SK-N-SH (cell line): Measurements from ENCODE around the gene HID1. TPM values are rescaled to one million over a fixed set of nuclear protein-coding genes. Genes with fewer than 3 reads are reported as not detected.

Source experiments
- CTCF ChIA-PET: fragments of 300-600, 350-600 bp; formaldehyde crosslinking; extraction: SDS; loops from one replicate; lab custom pipeline; 2021; lab: Yijun Ruan, JAX
- POLR2A ChIA-PET: fragments of 350-600 bp; sonication (Branson Sonifier 250); formaldehyde crosslinking; extraction: SDS; loops from one replicate; lab custom pipeline; 2020; ENCODE audit warnings: antibody characterized with exemption, inconsistent platforms; lab: Yijun Ruan, JAX
- DNase-seq: peaks from one replicate; pipeline ENCODE4 v3.0.0; 2012
- H2AFZ ChIP-seq: fragments of 200-600 bp; sonication (generic); 2 replicates; pipeline ENCODE4 v1.8.1; 2016; ENCODE audit warnings: antibody characterized with exemption, mild to moderate bottlenecking, low read depth
- H3F3A ChIP-seq: fragments of 200-600 bp; sonication (generic); replicated peaks from 2 replicates; pipeline ENCODE3; 2016; ENCODE audit warnings: antibody characterized with exemption, mild to moderate bottlenecking; ENCODE audit not compliant: insufficient read depth
- H3K27ac ChIP-seq, 2 experiments: fragments of 200-500 bp in 1 of 2; fragments of 200-600 bp in 1 of 2; sonication (Bioruptor generic) in 1 of 2; sonication (generic), shearing (Covaris generic) in 1 of 2; 2 replicates each; pipeline versions ENCODE4 v1.5.1 to v1.6.1; 2014 to 2016; ENCODE audit warnings: low read depth in 2 of 2, inconsistent platforms in 1 of 2, low read length in 1 of 2, mild to moderate bottlenecking in 1 of 2, mixed read lengths in 1 of 2
- H3K27me3 ChIP-seq: fragments of 200-600 bp; sonication (generic), shearing (Covaris generic); 2 replicates; pipeline ENCODE4 v1.6.1; 2016; ENCODE audit warnings: mixed run types; ENCODE audit not compliant: insufficient read depth
- H3K36me3 ChIP-seq, 2 experiments: fragments of 200-500 bp in 1 of 2; fragments of 200-600 bp in 1 of 2; sonication (Bioruptor generic) in 1 of 2; sonication (generic) in 1 of 2; replicated peaks in 1 of 2; 2 replicates each; pipeline versions ENCODE3 to v1.5.1; 2014 to 2016; ENCODE audit warnings: low read length in 1 of 2, mild to moderate bottlenecking in 1 of 2; ENCODE audit not compliant: insufficient read depth in 2 of 2, control insufficient read depth in 1 of 2
- H3K4me1 ChIP-seq, 2 experiments: fragments of 200-500 bp in 1 of 2; fragments of 200-600 bp in 1 of 2; sonication (Bioruptor generic) in 1 of 2; sonication (generic), shearing (Covaris generic) in 1 of 2; 2 replicates each; pipeline versions ENCODE4 v1.5.1 to v1.6.1; 2014 to 2016; ENCODE audit warnings: low read depth in 1 of 2, low read length in 1 of 2, mixed run types in 1 of 2; ENCODE audit not compliant: insufficient read depth in 2 of 2, control insufficient read depth in 1 of 2
- H3K4me2 ChIP-seq: fragments of 200-600 bp; sonication (generic), shearing (Covaris generic); 2 replicates; pipeline ENCODE4 v1.6.1; 2017; ENCODE audit warnings: mixed run types
- H3K4me3 ChIP-seq, 2 experiments: fragments of 200-500 bp in 1 of 2; fragments of 200-600 bp in 1 of 2; sonication (Bioruptor generic) in 1 of 2; sonication (generic), shearing (Covaris generic) in 1 of 2; 2 replicates each; pipeline versions ENCODE4 v1.5.1 to v1.8.1; 2014 to 2016; ENCODE audit warnings: low read depth in 2 of 2, inconsistent platforms in 1 of 2, low read length in 1 of 2, mild to moderate bottlenecking in 1 of 2, mixed read lengths in 1 of 2, moderate library complexity in 1 of 2
- H3K79me2 ChIP-seq: fragments of 200-600 bp; sonication (generic); 2 replicates; pipeline ENCODE4 v1.8.1; 2017; ENCODE audit warnings: mild to moderate bottlenecking; ENCODE audit not compliant: insufficient read depth
- H3K9ac ChIP-seq: fragments of 200-600 bp; sonication (generic); 2 replicates; pipeline ENCODE4 v1.6.1; 2017; ENCODE audit warnings: mixed run types
- H3K9me2 ChIP-seq: fragments of 200-600 bp; sonication (generic); 2 replicates; pipeline ENCODE4 v1.6.1; 2017; ENCODE audit warnings: mixed run types
- H3K9me3 ChIP-seq: fragments of 200-600 bp; sonication (generic); 2 replicates; pipeline ENCODE4 v1.6.1; 2017; ENCODE audit warnings: mixed run types, mild to moderate bottlenecking, moderate library complexity
- H4K20me1 ChIP-seq: fragments of 200-600 bp; sonication (generic); 2 replicates; pipeline ENCODE4 v1.6.1; 2017; ENCODE audit warnings: mild to moderate bottlenecking, mixed run types; ENCODE audit not compliant: insufficient read depth
- CHD2 ChIP-seq: fragments of 150-350 bp; IDR thresholded peaks from 2 replicates; pipeline ENCODE4 v1.6.1; 2018; ENCODE audit warnings: low read length; ENCODE audit not compliant: partially characterized antibody
- EP300 ChIP-seq, 2 experiments: IDR thresholded peaks; 2 replicates each; pipeline versions ENCODE4 v1.4.0 to v1.6.1; 2012; ENCODE audit warnings: borderline replicate concordance in 1 of 2, low read depth in 1 of 2, low read length in 1 of 2
- FOXJ3 ChIP-seq: sonication (generic); formaldehyde crosslinking; IDR thresholded peaks from 2 replicates; pipeline ENCODE4 v1.5.1; 2020; ENCODE audit warnings: mild to moderate bottlenecking, missing genetic modification reagents
- FOXM1 ChIP-seq: IDR thresholded peaks from 2 replicates; pipeline ENCODE4 v1.4.0; 2012; ENCODE audit warnings: low read depth, mild to moderate bottlenecking
- GABPA ChIP-seq: IDR thresholded peaks from 2 replicates; pipeline ENCODE4 v1.4.0; 2012; ENCODE audit warnings: low read depth, mild to moderate bottlenecking
- NFIC ChIP-seq: IDR thresholded peaks from 2 replicates; pipeline ENCODE4 v1.4.0; 2012; ENCODE audit warnings: borderline replicate concordance
- NRF1 ChIP-seq: IDR thresholded peaks from 2 replicates; pipeline ENCODE4 v1.6.1; 2012; ENCODE audit warnings: low read depth, mild to moderate bottlenecking, low read length
- RXRA ChIP-seq: IDR thresholded peaks from 2 replicates; pipeline ENCODE4 v1.4.0; 2012; ENCODE audit warnings: low read depth, mild to moderate bottlenecking, borderline replicate concordance
- SMC3 ChIP-seq: IDR thresholded peaks from 2 replicates; pipeline ENCODE4 v1.6.1; 2012; ENCODE audit warnings: low read depth, low read length, improper control_type of control experiment
- TCF12 ChIP-seq: IDR thresholded peaks from 2 replicates; pipeline ENCODE4 v1.4.0; 2012
- YY1 ChIP-seq: IDR thresholded peaks from 2 replicates; pipeline ENCODE4 v1.4.0; 2012; ENCODE audit warnings: low read depth, mild to moderate bottlenecking
- WGBS: methylation state at CpG from one replicate; pipeline ENCODE4 v1.1.6; 2017; ENCODE audit warnings: low lambda C conversion rate; 5-methylcytosine and 5-hydroxymethylcytosine counted together
- polyA plus RNA-seq, 3 experiments: library from polyadenylated mRNA; depleted of rRNA; stranded (reverse); fragments of >200 nt; gene quantifications; 2 replicates each; pipeline ENCODE4 v1.2.3, GENCODE V29; 2012
- TF ChIP-seq, protein P1 (sequence below): fragments of 150-350 bp; IDR thresholded peaks from 2 replicates; pipeline ENCODE4 v1.6.1; 2017; ENCODE audit warnings: antibody characterized with exemption, low read length, low read depth, borderline replicate concordance
- TF ChIP-seq, protein P2 (sequence below): IDR thresholded peaks from 2 replicates; pipeline ENCODE4; 2012
- TF ChIP-seq, protein P3 (sequence below): fragments of 150-350 bp; IDR thresholded peaks from 2 replicates; pipeline ENCODE4 v1.6.1; 2016; ENCODE audit warnings: mild to moderate bottlenecking, low read depth, low read length
- TF ChIP-seq, protein P4 (sequence below): IDR thresholded peaks from 2 replicates; pipeline ENCODE4 v1.4.0; 2012; ENCODE audit warnings: low read depth, borderline replicate concordance

HID1 gene
- polyA plus RNA-seq, 1 of the 3 experiments (the other 2 are of a cell fraction) = 2.5 TPM

DNA sequence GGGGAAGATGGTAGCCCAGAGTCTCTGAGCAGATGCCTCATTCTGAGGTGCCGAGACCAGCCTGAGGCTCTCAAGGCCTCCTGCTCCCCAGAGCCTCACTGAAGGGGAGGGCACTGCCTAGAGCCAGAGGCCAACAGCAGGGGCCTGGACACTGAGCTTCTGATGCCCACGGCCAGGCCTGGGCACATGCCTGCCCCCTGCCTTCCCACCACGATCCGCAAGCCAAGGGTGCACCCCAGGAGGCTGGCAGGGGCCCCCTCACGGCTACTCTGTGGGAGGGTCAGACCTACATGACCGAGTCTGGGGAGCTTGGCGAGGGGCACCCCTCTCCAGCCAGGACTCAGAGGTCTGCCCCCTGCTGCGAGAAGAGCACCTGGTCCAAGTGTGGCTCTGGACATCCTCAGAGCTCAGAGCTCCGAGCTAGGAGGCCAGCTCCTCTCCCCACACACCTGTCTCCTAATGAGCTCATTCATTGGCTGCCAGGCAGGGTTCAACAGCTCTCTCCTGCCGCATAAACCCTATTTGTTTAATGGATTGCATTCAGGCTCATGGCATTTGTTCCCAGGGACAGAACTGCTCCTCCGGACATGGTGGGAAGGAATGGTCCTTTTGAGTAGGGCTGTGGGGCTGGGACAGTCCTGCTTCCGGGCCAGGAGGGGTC lies 23.0 kb downstream of the HID1 start:
- Histone ChIP-seq H3K9me3 (no peaks in the 10 kb centered on the region), H2AFZ (no peak overlapping the region), H3K36me3 (no peaks in the 10 kb centered on the region), H3K9ac (no peak overlapping the region), H3F3A (no peaks in the 10 kb centered on the region), H3K4me3 (no peak overlapping the region), H3K79me2 (no peaks in the 10 kb centered on the region), H3K27me3 (peaks cover 59% of the 10 kb centered on the region), H3K9me2 (no peaks in the 10 kb centered on the region), H3K4me2 (no peak overlapping the region), H3K4me1 (no peaks in the 10 kb centered on the region), H3K27ac (no peak overlapping the region), H4K20me1 (no peaks in the 10 kb centered on the region)
- TF ChIP-seq FOXJ3 (CRISPR knock-in tag) (no peak), RXRA (no peak), CHD2 (no peak), TCF12 (no peak), FOXM1 (no peak), SMC3 (no peak), NFIC (no peak), GABPA (no peak), YY1 (no peak), NRF1 (no peak)
- TF ChIP-seq, protein P1, sequence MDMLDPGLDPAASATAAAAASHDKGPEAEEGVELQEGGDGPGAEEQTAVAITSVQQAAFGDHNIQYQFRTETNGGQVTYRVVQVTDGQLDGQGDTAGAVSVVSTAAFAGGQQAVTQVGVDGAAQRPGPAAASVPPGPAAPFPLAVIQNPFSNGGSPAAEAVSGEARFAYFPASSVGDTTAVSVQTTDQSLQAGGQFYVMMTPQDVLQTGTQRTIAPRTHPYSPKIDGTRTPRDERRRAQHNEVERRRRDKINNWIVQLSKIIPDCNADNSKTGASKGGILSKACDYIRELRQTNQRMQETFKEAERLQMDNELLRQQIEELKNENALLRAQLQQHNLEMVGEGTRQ = no peak
- 41% methylated on average over 6 of the region's 12 CpGs for WGBS
- POLR2A ChIA-PET = interaction anchor here (1.2 to 2.5 kb wide), 3 partner anchors 8 to 13 kb away, joined by 3 to 5 read pairs (median 5); no protein-coding TSS in a partner anchor
- CTCF ChIA-PET = interaction anchor here (0.6 to 10.7 kb wide), 7 partner anchors 8 to 293 kb away, joined by 3 to 104 read pairs (median 4); partner anchors contain the start of genes OTOP2 and USH1G
- no peak for DNase-seq

DNA sequence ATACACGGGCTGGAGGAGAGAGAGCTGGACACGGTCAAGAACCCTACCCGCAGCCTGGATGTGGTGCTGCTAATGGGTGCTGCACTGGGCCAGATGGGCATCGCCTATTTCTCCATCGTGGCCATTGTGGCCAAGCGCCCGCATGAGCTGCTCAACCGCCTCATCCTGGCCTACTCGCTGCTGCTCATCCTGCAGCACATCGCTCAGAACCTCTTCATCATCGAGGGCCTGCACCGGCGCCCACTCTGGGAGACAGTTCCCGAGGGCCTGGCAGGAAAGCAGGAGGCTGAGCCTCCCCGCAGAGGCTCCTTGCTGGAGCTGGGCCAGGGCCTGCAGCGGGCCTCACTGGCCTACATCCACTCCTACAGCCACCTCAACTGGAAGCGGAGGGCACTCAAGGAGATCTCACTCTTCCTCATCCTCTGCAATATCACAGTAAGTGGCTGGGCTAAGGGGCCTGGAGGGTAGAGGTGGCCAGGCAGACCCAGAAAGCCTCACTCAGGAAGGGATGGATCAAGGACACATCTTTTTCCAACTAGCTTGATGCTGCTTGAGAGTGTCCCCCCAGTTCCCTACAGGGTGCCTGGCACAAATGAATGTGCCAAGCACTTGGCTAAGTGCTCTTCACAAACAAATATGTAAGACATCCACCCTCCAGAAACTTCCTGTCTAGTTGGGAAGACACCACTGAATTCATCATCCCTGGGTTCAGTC lies 25.4 kb downstream of the HID1 start:
- Histone ChIP-seq H3K4me1 (no peaks in the 10 kb centered on the region), H3K79me2 (no peaks in the 10 kb centered on the region), H3K27me3 (peaks cover 77% of the 10 kb centered on the region), H3K9me3 (no peaks in the 10 kb centered on the region), H3F3A (no peaks in the 10 kb centered on the region), H3K4me3 (no peak overlapping the region), H3K9ac (no peak overlapping the region), H3K36me3 (no peaks in the 10 kb centered on the region), H3K9me2 (no peaks in the 10 kb centered on the region), H2AFZ (no peak overlapping the region), H4K20me1 (no peaks in the 10 kb centered on the region), H3K4me2 (no peak overlapping the region), H3K27ac (no peak overlapping the region)
- DNase-seq = no peak
- ChIA-PET POLR2A (no interaction called here), CTCF (interaction anchor here (1.3 to 10.7 kb wide), 5 partner anchors 11 to 22 kb away, joined by 3 to 104 read pairs (median 5); partner anchors contain the start of genes OTOP2 and USH1G)
- 68% methylated on average over 13 of the region's 17 CpGs for WGBS
- TF ChIP-seq, protein P2, sequence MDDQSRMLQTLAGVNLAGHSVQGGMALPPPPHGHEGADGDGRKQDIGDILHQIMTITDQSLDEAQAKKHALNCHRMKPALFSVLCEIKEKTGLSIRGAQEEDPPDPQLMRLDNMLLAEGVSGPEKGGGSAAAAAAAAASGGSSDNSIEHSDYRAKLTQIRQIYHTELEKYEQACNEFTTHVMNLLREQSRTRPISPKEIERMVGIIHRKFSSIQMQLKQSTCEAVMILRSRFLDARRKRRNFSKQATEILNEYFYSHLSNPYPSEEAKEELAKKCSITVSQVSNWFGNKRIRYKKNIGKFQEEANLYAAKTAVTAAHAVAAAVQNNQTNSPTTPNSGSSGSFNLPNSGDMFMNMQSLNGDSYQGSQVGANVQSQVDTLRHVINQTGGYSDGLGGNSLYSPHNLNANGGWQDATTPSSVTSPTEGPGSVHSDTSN = no peak
- TF ChIP-seq, protein P3, sequence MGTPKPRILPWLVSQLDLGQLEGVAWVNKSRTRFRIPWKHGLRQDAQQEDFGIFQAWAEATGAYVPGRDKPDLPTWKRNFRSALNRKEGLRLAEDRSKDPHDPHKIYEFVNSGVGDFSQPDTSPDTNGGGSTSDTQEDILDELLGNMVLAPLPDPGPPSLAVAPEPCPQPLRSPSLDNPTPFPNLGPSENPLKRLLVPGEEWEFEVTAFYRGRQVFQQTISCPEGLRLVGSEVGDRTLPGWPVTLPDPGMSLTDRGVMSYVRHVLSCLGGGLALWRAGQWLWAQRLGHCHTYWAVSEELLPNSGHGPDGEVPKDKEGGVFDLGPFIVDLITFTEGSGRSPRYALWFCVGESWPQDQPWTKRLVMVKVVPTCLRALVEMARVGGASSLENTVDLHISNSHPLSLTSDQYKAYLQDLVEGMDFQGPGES = no peak
- TF ChIP-seq, protein P4, sequence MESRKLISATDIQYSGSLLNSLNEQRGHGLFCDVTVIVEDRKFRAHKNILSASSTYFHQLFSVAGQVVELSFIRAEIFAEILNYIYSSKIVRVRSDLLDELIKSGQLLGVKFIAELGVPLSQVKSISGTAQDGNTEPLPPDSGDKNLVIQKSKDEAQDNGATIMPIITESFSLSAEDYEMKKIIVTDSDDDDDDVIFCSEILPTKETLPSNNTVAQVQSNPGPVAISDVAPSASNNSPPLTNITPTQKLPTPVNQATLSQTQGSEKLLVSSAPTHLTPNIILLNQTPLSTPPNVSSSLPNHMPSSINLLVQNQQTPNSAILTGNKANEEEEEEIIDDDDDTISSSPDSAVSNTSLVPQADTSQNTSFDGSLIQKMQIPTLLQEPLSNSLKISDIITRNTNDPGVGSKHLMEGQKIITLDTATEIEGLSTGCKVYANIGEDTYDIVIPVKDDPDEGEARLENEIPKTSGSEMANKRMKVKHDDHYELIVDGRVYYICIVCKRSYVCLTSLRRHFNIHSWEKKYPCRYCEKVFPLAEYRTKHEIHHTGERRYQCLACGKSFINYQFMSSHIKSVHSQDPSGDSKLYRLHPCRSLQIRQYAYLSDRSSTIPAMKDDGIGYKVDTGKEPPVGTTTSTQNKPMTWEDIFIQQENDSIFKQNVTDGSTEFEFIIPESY = no peak
- no peak for TF ChIP-seq EP300 (IDR thresholded peaks at IDR 0.05; ENCODE audit: borderline replicate concordance in 1 of 2, low read depth in 1 of 2, low read length in 1 of 2)
- TF ChIP-seq, protein P1 = no peak
- no peak for TF ChIP-seq CHD2
- TF ChIP-seq, all 33 proteins: peak for 0
